Thyroid gland (tissue), 4 donors: ENCODE results near the gene DCAF11. TPM values are rescaled to one million over a fixed set of nuclear protein-coding genes. Genes with fewer than 3 reads are reported as not detected.

Experiments
- DNase-seq, 2 donors: peaks; one replicate each; pipeline ENCODE4 v3.0.0-alpha.2; 2019
- H3K27ac ChIP-seq, 3 donors: fragments of 200-600 bp; sonication (generic); 1 replicate in 2 of 3; 2 replicates in 1 of 3; pipeline ENCODE4 v1.5.1; 2016 to 2019; ENCODE audit warnings: mild to moderate bottlenecking in 1 of 3, moderate library complexity in 1 of 3
- H3K27me3 ChIP-seq: fragments of 200-600 bp; sonication (generic); one replicate; pipeline ENCODE4 v1.5.1; 2019
- H3K36me3 ChIP-seq, 2 donors: fragments of 200-600 bp; sonication (generic); one replicate each; pipeline ENCODE4 v1.5.1; 2016 to 2019
- H3K4me1 ChIP-seq, 2 donors: fragments of 200-600 bp; sonication (generic); one replicate each; pipeline ENCODE4 v1.5.1; 2017 to 2019
- H3K4me3 ChIP-seq, 3 donors: fragments of 200-600 bp; sonication (generic); replicated peaks in 1 of 3; 1 replicate in 2 of 3; 2 replicates in 1 of 3; pipeline ENCODE4 v1.5.1; 2016; ENCODE audit warnings: mild to moderate bottlenecking in 1 of 3
- H3K9me3 ChIP-seq: fragments of 200-600 bp; sonication (generic); one replicate; pipeline ENCODE4 v1.5.1; 2017
- CTCF ChIP-seq, 6 experiments: fragments of 200-600 bp in 3 of 6; fragments of 450-650 bp in 3 of 6; sonication (generic) in 3 of 6; IDR thresholded peaks; one replicate each; pipeline ENCODE4 v1.5.1; 2016 to 2019; ENCODE audit warnings: antibody characterized with exemption in 6 of 6, mild to moderate bottlenecking in 2 of 6, inconsistent platforms in 1 of 6, moderate library complexity in 1 of 6
- POLR2A ChIP-seq, 2 donors: fragments of 450-650 bp; IDR thresholded peaks; one replicate each; pipeline ENCODE4 v1.6.1; 2017; ENCODE audit warnings: antibody characterized with exemption in 2 of 2, mild to moderate bottlenecking in 2 of 2, moderate library complexity in 1 of 2
- WGBS, 2 donors: methylation state at CpG; one replicate each; pipeline ENCODE4 v1.1.5; 2017; 5-methylcytosine and 5-hydroxymethylcytosine counted together
- intact Hi-C: fragments of 100-400 bp; cut with DNase I; formaldehyde crosslinking; loops from one replicate; pipeline ENCODE4 v1.15.1; 2023
- microRNA-seq: library from miRNA; unstranded; fragments of <30 nt; microRNA quantifications from one replicate; pipeline ENCODE4, GENCODE V29; 2016
- small RNA-seq: library from RNA; depleted of rRNA; stranded (forward); fragments of <200 nt; gene quantifications from one replicate; pipeline ENCODE3, GENCODE V24; 2016
- total RNA-seq, 4 donors: library from RNA; depleted of rRNA; stranded (reverse); fragments of >200 nt; gene quantifications; one replicate each; pipeline ENCODE4 v1.2.3, GENCODE V29; 2016

Gene DCAF11
- total RNA-seq, 4 donors from 2014 or later = 90.6 to 155 (median 132) TPM

DNA sequence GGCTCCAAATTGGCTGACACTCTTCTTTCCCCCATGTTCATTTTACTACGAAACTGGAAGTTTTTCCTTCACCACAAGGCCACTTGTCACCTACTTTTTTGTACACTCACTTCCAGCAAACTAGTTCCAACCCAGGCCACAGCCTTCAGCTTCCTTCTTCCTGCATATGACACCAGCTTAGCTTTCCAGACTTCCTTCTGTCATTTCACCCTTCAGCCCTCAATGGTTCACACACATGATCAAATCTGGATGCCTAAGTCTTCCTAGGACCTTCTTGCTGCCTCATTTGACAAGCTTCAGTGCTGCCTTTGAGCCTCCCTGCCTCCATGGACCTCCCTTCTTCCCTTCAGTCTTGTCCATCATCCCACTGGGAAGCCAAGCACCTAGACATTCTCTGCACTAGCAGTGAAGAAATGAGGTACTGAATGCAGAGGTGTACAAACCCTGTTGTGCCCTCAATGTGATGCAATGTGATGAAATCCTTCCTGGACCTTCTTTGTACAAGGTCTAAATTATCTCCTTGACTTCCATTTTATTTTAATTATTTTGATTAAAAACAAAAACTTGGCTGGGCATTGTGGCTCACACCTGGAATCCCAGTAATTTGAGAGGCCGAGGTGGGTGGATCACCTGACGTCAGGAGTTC, 53.0 kb downstream of the DCAF11 start:
- H3K9me3 ChIP-seq = no peaks in the 10 kb centered on the region
- WGBS, 2 donors = 91 to 96% methylated on average over 3 of the region's 3 CpGs
- no peak overlapping the region for H3K4me3 ChIP-seq
- no peak overlapping the region for H3K27ac ChIP-seq
- no peak for TF ChIP-seq CTCF (IDR thresholded peaks at IDR 0.05)
- TF ChIP-seq POLR2A (IDR thresholded peaks at IDR 0.05) = no peak
- intact Hi-C loops = no loop called here
- H3K36me3 ChIP-seq = peaks cover 38 to 40% of the 10 kb centered on the region in 2 donors
- DNase-seq = no peak
- no peaks in the 10 kb centered on the region for H3K27me3 ChIP-seq
- peaks cover 12% of the 10 kb centered on the region in 2 donors for H3K4me1 ChIP-seq

DNA sequence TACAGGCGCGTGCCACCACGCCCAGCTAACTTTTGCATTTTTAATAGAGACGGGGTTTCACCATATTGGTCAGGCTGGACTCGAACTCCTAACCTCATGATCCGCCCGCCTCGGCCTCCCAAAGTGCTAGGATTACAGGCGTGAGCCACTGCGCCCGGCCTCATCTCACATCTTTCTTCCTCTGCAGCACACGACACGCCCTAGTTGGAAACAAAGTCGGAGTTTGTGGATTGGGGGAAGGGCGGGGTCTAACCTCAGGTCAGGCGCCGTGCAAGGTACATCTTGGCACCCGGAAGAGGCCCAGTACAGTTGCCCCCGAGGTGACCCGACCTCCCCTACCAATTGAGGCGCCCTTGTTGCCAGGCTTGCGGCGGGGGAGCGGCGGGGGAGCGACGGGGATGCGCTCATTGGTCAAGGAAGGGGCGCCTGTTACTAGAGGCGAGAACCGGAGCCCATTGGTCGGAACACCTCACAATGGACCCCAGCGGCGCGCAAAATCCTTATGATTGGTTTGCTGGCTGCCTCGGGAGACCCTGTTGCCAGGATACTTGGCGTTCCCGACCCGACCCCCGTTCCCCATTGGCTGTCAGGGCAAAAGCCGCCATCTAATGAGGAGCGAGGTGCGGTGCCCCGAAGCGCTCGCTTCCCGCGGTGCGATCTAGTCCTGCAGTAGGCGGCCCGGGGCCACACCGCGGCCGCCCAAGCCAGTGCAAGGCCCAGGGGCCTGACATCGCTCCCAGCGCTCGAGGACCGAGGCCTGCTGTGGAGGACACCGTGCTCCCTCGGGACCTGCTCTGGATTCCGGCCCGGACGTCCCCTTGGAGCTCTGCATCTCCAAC, 57.1 kb downstream of the DCAF11 start, which contains the start of gene REC8:
TSS of gene REC8 (plus strand) at position 659 of the 839 bp plus-strand sequence. CDS start 473 bp downstream, outside the sequence.
- peak; percentile 77 to 88 for DNase-seq
- peak within 1 kb of the TSS in 1 of 3 donors; percentile 6 for H3K4me3 ChIP-seq
- TF ChIP-seq POLR2A (IDR thresholded peaks at IDR 0.05) = no peak
- no peaks in the 10 kb centered on the region for H3K27me3 ChIP-seq
- no peaks in the 10 kb centered on the region for H3K9me3 ChIP-seq
- peaks cover 3 to 5% of the 10 kb centered on the region in 2 donors for H3K4me1 ChIP-seq
- 16 to 22% methylated on average over 38 to 49 of the region's 63 CpGs for WGBS, 2 donors
- H3K36me3 ChIP-seq = peaks cover 3% of the 10 kb centered on the region in 2 donors
- intact Hi-C loops = no loop called here
- no peak within 1 kb of the TSS for H3K27ac ChIP-seq

- Histone ChIP-seq H3K36me3 (no peaks in the 10 kb centered on the region), H3K9me3 (no peaks in the 10 kb centered on the region), H3K27me3 (no peaks in the 10 kb centered on the region), H3K4me1 (peaks cover 3 to 5% of the 10 kb centered on the region in 2 donors), H3K4me3 (peak overlapping the region in 1 of 3 donors; percentile 6), H3K27ac (no peak overlapping the region)
- DNase-seq = peak in 1 of 2 donors; percentile 6
- TF ChIP-seq CTCF (IDR thresholded peaks at IDR 0.05) = no peak
- no peak for TF ChIP-seq POLR2A (IDR thresholded peaks at IDR 0.05)
- 33 to 41% methylated on average over 25 to 30 of the region's 30 CpGs for WGBS, 2 donors
- intact Hi-C loops = no loop called here
Measured at GRCh38 chr14:24172261-24172860, 57.8 kb downstream of the DCAF11 start.

- H3K4me1 ChIP-seq = peaks cover 3 to 5% of the 10 kb centered on the region in 2 donors
- H3K9me3 ChIP-seq = no peaks in the 10 kb centered on the region
- WGBS, 2 donors = 69 to 77% methylated on average over 14 to 20 of the region's 20 CpGs
- intact Hi-C loops = no loop called here
- H3K4me3 ChIP-seq = no peak overlapping the region
- no peaks in the 10 kb centered on the region for H3K27me3 ChIP-seq
- no peak for TF ChIP-seq POLR2A (IDR thresholded peaks at IDR 0.05)
- no peaks in the 10 kb centered on the region for H3K36me3 ChIP-seq
- no peak overlapping the region for H3K27ac ChIP-seq
- no peak for DNase-seq
Measured at GRCh38 chr14:24172871-24173281, 58.3 kb downstream of the DCAF11 start.

Small RNAs within 50 kb of the gene (microRNA-seq; reads per million reads assigned to microRNA genes)
- gene MIR7703 = not detected

Small RNAs within 50 kb of the gene (small RNA-seq; reads per million reads assigned to genes)
- gene IRF9 (not detected), gene RNA5SP383 (0.56 reads per million)

Other genes starting within 250 kb of the DCAF11 start
- 10 to 100 TPM; 19.2 to 55.7 (median 37.7) TPM for gene DHRS4, start 161.0 kb upstream of the DCAF11 start, total RNA-seq
- 10 to 100 TPM in 2 of 4 donors, 1 to 10 TPM in 2; 4.7 to 27.1 (median 12.6) TPM for gene DHRS4L2, start 125.8 kb upstream of the DCAF11 start, total RNA-seq
- gene CARMIL3, start 62.8 kb upstream of the DCAF11 start, total RNA-seq = 1 to 10 TPM in 2 of 4 donors, under 1 TPM in 2; 0.63 to 1.3 (median 0.99) TPM
- under 1 TPM in 1 of 4 donors, not detected in 3; 0.29 TPM for gene CPNE6, start 43.2 kb upstream of the DCAF11 start, total RNA-seq
- gene PCK2, start 20.5 kb upstream of the DCAF11 start, total RNA-seq = 10 to 100 TPM; 29.8 to 47.4 (median 39.3) TPM
- gene NRL, start 172 bp downstream of the DCAF11 start, total RNA-seq = 10 to 100 TPM in 2 of 4 donors, 1 to 10 TPM in 2; 2.1 to 11.7 (median 8.4) TPM
- 1 to 10 TPM in 2 of 4 donors, under 1 TPM in 1, not detected in 1; 0.63 to 3.5 (median 2.7) TPM for gene FITM1, start 15.9 kb downstream of the DCAF11 start, total RNA-seq
- 100 to 1,000 TPM; 117 to 193 (median 186) TPM for gene PSME1, start 21.4 kb downstream of the DCAF11 start, total RNA-seq
- gene EMC9, start 26.8 kb downstream of the DCAF11 start, total RNA-seq = 10 to 100 TPM in 3 of 4 donors, 1 to 10 TPM in 1; 8.3 to 25.5 (median 16.9) TPM
- gene PSME2, start 31.8 kb downstream of the DCAF11 start, total RNA-seq = 10 to 100 TPM; 31.3 to 66.6 (median 47.5) TPM
- 100 to 1,000 TPM in 1 of 4 donors, 10 to 100 TPM in 3; 30.6 to 106 (median 67.6) TPM for gene RNF31, start 32.7 kb downstream of the DCAF11 start, total RNA-seq
- gene IRF9, start 46.5 kb downstream of the DCAF11 start, total RNA-seq = 10 to 100 TPM; 55.1 to 92.3 (median 70.0) TPM
- 1 to 10 TPM; 4.1 to 7.1 (median 5.4) TPM for gene REC8, start 57.3 kb downstream of the DCAF11 start, total RNA-seq
- gene IPO4, start 74.0 kb downstream of the DCAF11 start, total RNA-seq = 10 to 100 TPM; 28.1 to 49.0 (median 31.3) TPM
- 100 to 1,000 TPM in 3 of 4 donors, 10 to 100 TPM in 1; 92.0 to 114 (median 107) TPM for gene TM9SF1, start 80.7 kb downstream of the DCAF11 start, total RNA-seq
- not detected for gene TSSK4, start 90.9 kb downstream of the DCAF11 start, total RNA-seq
- gene CHMP4A, start 98.7 kb downstream of the DCAF11 start, total RNA-seq = 10 to 100 TPM; 26.5 to 60.2 (median 46.2) TPM
- 10 to 100 TPM; 13.1 to 55.9 (median 25.4) TPM for gene MDP1, start 101.3 kb downstream of the DCAF11 start, total RNA-seq
- gene NEDD8, start 117.6 kb downstream of the DCAF11 start, total RNA-seq = 100 to 1,000 TPM; 149 to 317 (median 172) TPM
- 100 to 1,000 TPM in 2 of 4 donors, 10 to 100 TPM in 2; 68.8 to 237 (median 110) TPM for gene GMPR2, start 118.2 kb downstream of the DCAF11 start, total RNA-seq
- 100 to 1,000 TPM in 1 of 4 donors, 10 to 100 TPM in 3; 67.3 to 101 (median 71.6) TPM for gene TINF2, start 127.8 kb downstream of the DCAF11 start, total RNA-seq
- gene TGM1, start 148.4 kb downstream of the DCAF11 start, total RNA-seq = 1 to 10 TPM; 1.9 to 2.8 (median 2.0) TPM
- 10 to 100 TPM; 29.8 to 44.8 (median 33.5) TPM for gene RABGGTA, start 156.8 kb downstream of the DCAF11 start, total RNA-seq
- 10 to 100 TPM; 35.2 to 59.3 (median 38.3) TPM for gene DHRS1, start 185.0 kb downstream of the DCAF11 start, total RNA-seq
- gene NOP9, start 185.1 kb downstream of the DCAF11 start, total RNA-seq = 10 to 100 TPM; 16.4 to 22.3 (median 20.7) TPM
- gene CIDEB, start 193.2 kb downstream of the DCAF11 start, total RNA-seq = 10 to 100 TPM in 1 of 4 donors, 1 to 10 TPM in 3; 4.6 to 13.0 (median 9.5) TPM
- gene LTB4R2, start 195.4 kb downstream of the DCAF11 start, total RNA-seq = 10 to 100 TPM in 2 of 4 donors, 1 to 10 TPM in 2; 6.8 to 18.5 (median 10.9) TPM
- 1 to 10 TPM; 4.2 to 7.4 (median 4.3) TPM for gene LTB4R, start 196.7 kb downstream of the DCAF11 start, total RNA-seq
- gene ADCY4, start 220.3 kb downstream of the DCAF11 start, total RNA-seq = 10 to 100 TPM; 35.2 to 65.4 (median 48.8) TPM
- 10 to 100 TPM; 12.4 to 21.3 (median 18.4) TPM for gene RIPK3, start 225.2 kb downstream of the DCAF11 start, total RNA-seq